Esophagus muscularis mucosa (tissue), 3 donors: ENCODE data around the gene PTTG1.

Experiments used
- POLR2A ChIP-seq: fragments of 450-650 bp; IDR thresholded peaks from one replicate; pipeline ENCODE4 v1.6.1; 2017; ENCODE audit warnings: antibody characterized with exemption, moderate library complexity, mild to moderate bottlenecking, low read depth
- TF ChIP-seq, protein P1 (sequence below), 3 experiments: fragments of 200-600 bp in 2 of 3; fragments of 450-650 bp in 1 of 3; sonication (generic) in 2 of 3; IDR thresholded peaks; one replicate each; pipeline ENCODE4 v1.5.1; 2017 to 2019; ENCODE audit warnings: antibody characterized with exemption in 3 of 3, mild to moderate bottlenecking in 2 of 3, moderate library complexity in 1 of 3

DNA sequence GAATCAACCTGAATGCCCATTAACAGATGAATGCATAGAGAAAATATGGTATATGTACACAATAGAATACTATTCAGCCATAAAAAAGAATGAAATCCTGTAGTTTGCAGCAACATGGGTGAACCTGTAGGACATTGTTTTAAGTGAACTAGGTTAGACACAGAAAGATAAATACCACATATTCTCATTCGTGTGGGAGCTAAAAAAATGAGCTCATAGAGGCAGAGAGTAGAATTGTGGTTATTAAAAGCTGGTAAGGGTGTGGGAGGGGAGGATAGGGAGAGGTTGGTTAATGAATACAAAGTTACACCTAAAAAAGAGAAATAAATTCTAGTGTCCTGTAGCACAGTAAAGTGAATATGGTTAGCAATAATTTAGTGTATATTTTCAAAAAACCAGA, 23.5 kb downstream of the PTTG1 start:
- TF ChIP-seq, protein P1, sequence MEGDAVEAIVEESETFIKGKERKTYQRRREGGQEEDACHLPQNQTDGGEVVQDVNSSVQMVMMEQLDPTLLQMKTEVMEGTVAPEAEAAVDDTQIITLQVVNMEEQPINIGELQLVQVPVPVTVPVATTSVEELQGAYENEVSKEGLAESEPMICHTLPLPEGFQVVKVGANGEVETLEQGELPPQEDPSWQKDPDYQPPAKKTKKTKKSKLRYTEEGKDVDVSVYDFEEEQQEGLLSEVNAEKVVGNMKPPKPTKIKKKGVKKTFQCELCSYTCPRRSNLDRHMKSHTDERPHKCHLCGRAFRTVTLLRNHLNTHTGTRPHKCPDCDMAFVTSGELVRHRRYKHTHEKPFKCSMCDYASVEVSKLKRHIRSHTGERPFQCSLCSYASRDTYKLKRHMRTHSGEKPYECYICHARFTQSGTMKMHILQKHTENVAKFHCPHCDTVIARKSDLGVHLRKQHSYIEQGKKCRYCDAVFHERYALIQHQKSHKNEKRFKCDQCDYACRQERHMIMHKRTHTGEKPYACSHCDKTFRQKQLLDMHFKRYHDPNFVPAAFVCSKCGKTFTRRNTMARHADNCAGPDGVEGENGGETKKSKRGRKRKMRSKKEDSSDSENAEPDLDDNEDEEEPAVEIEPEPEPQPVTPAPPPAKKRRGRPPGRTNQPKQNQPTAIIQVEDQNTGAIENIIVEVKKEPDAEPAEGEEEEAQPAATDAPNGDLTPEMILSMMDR (IDR thresholded peaks at IDR 0.05) = no peak
- TF ChIP-seq POLR2A = no peak
